CD4-positive, CD25-positive, alpha-beta regulatory T cell (primary cell): ENCODE data around the gene TTC33. TPM values are rescaled to one million over a fixed set of nuclear protein-coding genes. Genes with fewer than 3 reads are reported as not detected.
A peak's percentile ranks its signal among the peaks of the same experiment; 100 is the strongest.

Source experiments
- ATAC-seq, 2 donors: fragments of 150-1000 bp; cut with Tn5 transposase; one replicate each; pipeline ENCODE4 v1.10.0; 2021; ENCODE audit warnings: low read depth in 2 of 2, moderate number of reproducible peaks in 2 of 2, moderate library complexity in 1 of 2
- DNase-seq, 3 donors: peaks; one replicate each; pipeline versions ENCODE4 v3.0.0 to v3.0.0-alpha.2; 2012 to 2022; ENCODE audit warnings: mixed read lengths in 1 of 3
- H3K27ac ChIP-seq: one replicate; pipeline ENCODE4 v1.7.0; 2013; ENCODE audit warnings: mild to moderate bottlenecking, low read length; ENCODE audit not compliant: insufficient read depth, poor library complexity, severe bottlenecking
- H3K27me3 ChIP-seq: one replicate; pipeline ENCODE4 v1.7.0; 2013; ENCODE audit warnings: low read length; ENCODE audit not compliant: control insufficient read depth, insufficient read depth
- H3K36me3 ChIP-seq: one replicate; pipeline ENCODE4 v1.7.0; 2013; ENCODE audit warnings: mild to moderate bottlenecking, low read length, moderate library complexity; ENCODE audit not compliant: control insufficient read depth, insufficient read depth
- H3K4me1 ChIP-seq: 2 replicates; pipeline ENCODE4 v1.7.0; 2013; ENCODE audit warnings: mild to moderate bottlenecking, low read length; ENCODE audit not compliant: insufficient read depth, control insufficient read depth, poor library complexity, severe bottlenecking
- H3K4me3 ChIP-seq: one replicate; pipeline ENCODE4 v1.7.0; 2013; ENCODE audit warnings: low read depth, mild to moderate bottlenecking, low read length, moderate library complexity
- H3K9me3 ChIP-seq, 2 experiments: 1 replicate in 1 of 2; 2 replicates in 1 of 2; pipeline ENCODE4 v1.7.0; 2013; ENCODE audit warnings: low read length in 2 of 2, mild to moderate bottlenecking in 1 of 2, moderate library complexity in 1 of 2; ENCODE audit not compliant: control insufficient read depth in 2 of 2
- H3K27ac Mint-ChIP-seq, 3 donors: one replicate each; pipeline ENCODE4 v1.8.0; 2020 to 2022; ENCODE audit warnings: mild to moderate bottlenecking in 3 of 3, mixed read lengths in 3 of 3, moderate library complexity in 2 of 3
- H3K27me3 Mint-ChIP-seq: one replicate; pipeline ENCODE4 v1.8.0; 2022; ENCODE audit warnings: mild to moderate bottlenecking, mixed read lengths
- H3K36me3 Mint-ChIP-seq: one replicate; pipeline ENCODE4 v1.8.0; 2020; ENCODE audit warnings: mixed read lengths
- H3K4me1 Mint-ChIP-seq, 4 donors: one replicate each; pipeline ENCODE4 v1.8.0; 2020 to 2022; ENCODE audit warnings: mixed read lengths in 4 of 4, mild to moderate bottlenecking in 1 of 4
- H3K4me3 Mint-ChIP-seq, 4 donors: one replicate each; pipeline ENCODE4 v1.8.0; 2020 to 2022; ENCODE audit warnings: mild to moderate bottlenecking in 4 of 4, mixed read lengths in 4 of 4, moderate library complexity in 3 of 4
- H3K9me3 Mint-ChIP-seq, 7 donors: one replicate each; pipeline ENCODE4 v1.8.0; 2020 to 2022; ENCODE audit warnings: mixed read lengths in 7 of 7, mild to moderate bottlenecking in 3 of 7, moderate library complexity in 2 of 7
- polyA plus RNA-seq, 4 donors: library from polyadenylated mRNA; unstranded; fragments of 300-500 nt; fragmentation: Illumina TruSeq; gene quantifications; one replicate each; pipeline ENCODE4 v1.2.3, GENCODE V29; 2021
- total RNA-seq: library from RNA; stranded (reverse); gene quantifications from one replicate; pipeline ENCODE4 v1.2.3, GENCODE V29; 2022

TTC33 gene
- total and polyA plus RNA-seq, 5 donors from 2014 or later: 12.0 to 19.6 (median 16.7) TPM

GRCh38 chr5:40614466-40614865 is 141.3 kb downstream of the TTC33 start:
- no peaks in the 10 kb centered on the region for H3K36me3 Mint-ChIP-seq
- Histone ChIP-seq H3K9me3 (no peaks in the 10 kb centered on the region), H3K36me3 (no peaks in the 10 kb centered on the region), H3K4me3 (no peak overlapping the region), H3K27me3 (no peaks in the 10 kb centered on the region), H3K27ac (no peak overlapping the region), H3K4me1 (peaks cover 16% of the 10 kb centered on the region)
- peaks cover 7 to 17% (median 12%) of the 10 kb centered on the region in 4 donors for H3K4me1 Mint-ChIP-seq
- no peak for ATAC-seq
- H3K9me3 Mint-ChIP-seq: peaks cover 0 to 3% (median 0%) of the 10 kb centered on the region in 7 donors
- H3K27me3 Mint-ChIP-seq: no peaks in the 10 kb centered on the region
- DNase-seq: no peak
- no peak overlapping the region for H3K27ac Mint-ChIP-seq
- peak overlapping the region in 1 of 4 donors; percentile 51 for H3K4me3 Mint-ChIP-seq

GRCh38 chr5:40607202-40607601 is 148.6 kb downstream of the TTC33 start:
- Histone ChIP-seq H3K4me1 (peaks cover 21% of the 10 kb centered on the region), H3K27me3 (no peaks in the 10 kb centered on the region), H3K27ac (no peak overlapping the region), H3K36me3 (no peaks in the 10 kb centered on the region), H3K9me3 (no peaks in the 10 kb centered on the region), H3K4me3 (no peak overlapping the region)
- Mint-ChIP-seq H3K27me3 (no peaks in the 10 kb centered on the region), H3K27ac (no peak overlapping the region), H3K36me3 (no peaks in the 10 kb centered on the region), H3K4me1 (peaks cover 9 to 32% (median 22%) of the 10 kb centered on the region in 4 donors), H3K9me3 (no peaks in the 10 kb centered on the region), H3K4me3 (peak overlapping the region in 2 of 4 donors; percentile 37 to 76)
- ATAC-seq: no peak
- no peak for DNase-seq

GRCh38 chr5:40606077-40606765 is 149.5 kb downstream of the TTC33 start:
- Mint-ChIP-seq H3K9me3 (no peaks in the 10 kb centered on the region), H3K27ac (peak overlapping the region in 2 of 3 donors; percentile 82 to 88), H3K4me1 (peaks cover 13 to 40% (median 27%) of the 10 kb centered on the region in 4 donors), H3K36me3 (no peaks in the 10 kb centered on the region), H3K27me3 (no peaks in the 10 kb centered on the region), H3K4me3 (peak overlapping the region; percentile 76 to 85 (median 80))
- Histone ChIP-seq H3K27me3 (no peaks in the 10 kb centered on the region), H3K36me3 (no peaks in the 10 kb centered on the region), H3K27ac (no peak overlapping the region), H3K4me3 (peak overlapping the region; percentile 67), H3K9me3 (no peaks in the 10 kb centered on the region), H3K4me1 (peaks cover 21% of the 10 kb centered on the region)
- no peak for DNase-seq
- no peak for ATAC-seq

GRCh38 chr5:40605295-40605958 is 150.3 kb downstream of the TTC33 start:
- Mint-ChIP-seq H3K27ac (peak overlapping the region; percentile 18 to 88 (median 82)), H3K36me3 (no peaks in the 10 kb centered on the region), H3K9me3 (no peaks in the 10 kb centered on the region), H3K4me3 (peak overlapping the region; percentile 68 to 85 (median 80)), H3K27me3 (no peaks in the 10 kb centered on the region), H3K4me1 (peaks cover 14 to 48% (median 31%) of the 10 kb centered on the region in 4 donors)
- Histone ChIP-seq H3K4me1 (peaks cover 21% of the 10 kb centered on the region), H3K4me3 (peak overlapping the region; percentile 67), H3K36me3 (no peaks in the 10 kb centered on the region), H3K27me3 (no peaks in the 10 kb centered on the region), H3K27ac (no peak overlapping the region), H3K9me3 (no peaks in the 10 kb centered on the region)
- peak in 1 of 2 donors; percentile 53 for ATAC-seq
- DNase-seq: peak in 1 of 3 donors; percentile 28

- peaks cover 23 to 54% (median 39%) of the 10 kb centered on the region in 4 donors for H3K4me1 Mint-ChIP-seq
- no peaks in the 10 kb centered on the region for H3K27me3 Mint-ChIP-seq
- no peak for DNase-seq
- Histone ChIP-seq H3K27ac (no peak overlapping the region), H3K9me3 (no peaks in the 10 kb centered on the region), H3K4me3 (no peak overlapping the region), H3K27me3 (no peaks in the 10 kb centered on the region), H3K4me1 (peaks cover 21% of the 10 kb centered on the region), H3K36me3 (no peaks in the 10 kb centered on the region)
- H3K36me3 Mint-ChIP-seq: no peaks in the 10 kb centered on the region
- no peaks in the 10 kb centered on the region for H3K9me3 Mint-ChIP-seq
- peak overlapping the region in 1 of 4 donors; percentile 34 for H3K4me3 Mint-ChIP-seq
- ATAC-seq: no peak
- H3K27ac Mint-ChIP-seq: no peak overlapping the region
Measured at GRCh38 chr5:40603378-40603777, 152.4 kb downstream of the TTC33 start.

- no peaks in the 10 kb centered on the region for H3K9me3 ChIP-seq
- no peak overlapping the region for H3K27ac ChIP-seq
- H3K4me1 Mint-ChIP-seq: peaks cover 21 to 44% (median 36%) of the 10 kb centered on the region in 4 donors
- H3K4me3 ChIP-seq: no peak overlapping the region
- H3K9me3 Mint-ChIP-seq: no peaks in the 10 kb centered on the region
- H3K27ac Mint-ChIP-seq: peak overlapping the region in 1 of 3 donors; percentile 67
- no peaks in the 10 kb centered on the region for H3K36me3 ChIP-seq
- peaks cover 12% of the 10 kb centered on the region for H3K4me1 ChIP-seq
- no peaks in the 10 kb centered on the region for H3K27me3 ChIP-seq
- no peak overlapping the region for H3K4me3 Mint-ChIP-seq
- no peaks in the 10 kb centered on the region for H3K36me3 Mint-ChIP-seq
- DNase-seq (peak in 1 of 3 donors; percentile 49), ATAC-seq (no peak)
- H3K27me3 Mint-ChIP-seq: no peaks in the 10 kb centered on the region
Measured at GRCh38 chr5:40601198-40601868, 154.4 kb downstream of the TTC33 start.

GRCh38 chr5:40600383-40600782 is 155.4 kb downstream of the TTC33 start:
- peaks cover 2% of the 10 kb centered on the region for H3K4me1 ChIP-seq
- no peaks in the 10 kb centered on the region for H3K27me3 ChIP-seq
- DNase-seq (no peak), ATAC-seq (no peak)
- peaks cover 13 to 37% (median 28%) of the 10 kb centered on the region in 4 donors for H3K4me1 Mint-ChIP-seq
- H3K9me3 ChIP-seq: no peaks in the 10 kb centered on the region
- H3K27ac ChIP-seq: no peak overlapping the region
- no peaks in the 10 kb centered on the region for H3K36me3 Mint-ChIP-seq
- no peaks in the 10 kb centered on the region for H3K27me3 Mint-ChIP-seq
- H3K9me3 Mint-ChIP-seq: no peaks in the 10 kb centered on the region
- no peak overlapping the region for H3K27ac Mint-ChIP-seq
- no peaks in the 10 kb centered on the region for H3K36me3 ChIP-seq
- no peak overlapping the region for H3K4me3 ChIP-seq
- H3K4me3 Mint-ChIP-seq: no peak overlapping the region
